GM11168 (cell line): Measurements from ENCODE around the gene RGL2.
"Not testable (repeated sequence)": the region's sequence is repeated elsewhere in the genome, so short reads cannot be mapped to it uniquely, and the experiment has no call there.

Experiments
- in situ Hi-C: fragments of 300-500 bp; cut with MboI; formaldehyde crosslinking; loops from one replicate; pipeline ENCODE4 v1.12.0; 2022; ENCODE audit warnings: low sequenced_read_pairs; ENCODE audit not compliant: unreplicated experiment

The RGL2 gene

GRCh38 chr6:33298773-33299236 is at the start of gene RGL2:
Gene RGL2, minus strand, starts transcription at chr6:33298942. Its CDS starts 332 bp downstream, at chr6:33298610.
- in situ Hi-C loops, result no loop called here

- in situ Hi-C loops, result loop anchor here (5.0 kb wide), 1 partner anchor 34 kb away; no protein-coding TSS in a partner anchor
Measured at GRCh38 chr6:33347816-33348215, 49.1 kb upstream of the RGL2 start.

GRCh38 chr6:33346972-33347371 is 48.2 kb upstream of the RGL2 start:
- in situ Hi-C loops, result loop anchor here (5.0 kb wide), 1 partner anchor 35 kb away; no protein-coding TSS in a partner anchor

GRCh38 chr6:33344701-33345697 is 46.3 kb upstream of the RGL2 start:
- in situ Hi-C loops, result loop anchor here (5.0 kb wide), 1 partner anchor 37 kb away; no protein-coding TSS in a partner anchor

GRCh38 chr6:33343953-33344611 is 45.3 kb upstream of the RGL2 start:
- in situ Hi-C loops, result no loop called here

GRCh38 chr6:33343606-33343952 is 44.8 kb upstream of the RGL2 start:
- in situ Hi-C loops, result not testable (repeated sequence)

GRCh38 chr6:33339193-33339592 is 40.5 kb upstream of the RGL2 start:
- in situ Hi-C loops, result no loop called here

- in situ Hi-C loops, result no loop called here
Measured at GRCh38 chr6:33336495-33336894, 37.8 kb upstream of the RGL2 start.

GRCh38 chr6:33335916-33336315 is 37.2 kb upstream of the RGL2 start:
- in situ Hi-C loops, result no loop called here

- in situ Hi-C loops, result no loop called here
Measured at GRCh38 chr6:33333666-33334065, 34.9 kb upstream of the RGL2 start.

- in situ Hi-C loops, result no loop called here
Measured at GRCh38 chr6:33330736-33331135, 32.0 kb upstream of the RGL2 start.

- in situ Hi-C loops, result no loop called here
Measured at GRCh38 chr6:33329058-33329457, 30.3 kb upstream of the RGL2 start.

GRCh38 chr6:33324125-33324524 is 25.4 kb upstream of the RGL2 start:
- in situ Hi-C loops, result no loop called here

- in situ Hi-C loops, result no loop called here
Measured at GRCh38 chr6:33323623-33323948, 24.8 kb upstream of the RGL2 start.

GRCh38 chr6:33321227-33321626 is 22.5 kb upstream of the RGL2 start:
- in situ Hi-C loops, result no loop called here

- in situ Hi-C loops, result no loop called here
Measured at GRCh38 chr6:33320315-33321181, 21.8 kb upstream of the RGL2 start.

- in situ Hi-C loops, result no loop called here
Measured at GRCh38 chr6:33319939-33320314, 21.2 kb upstream of the RGL2 start.

GRCh38 chr6:33318426-33319073 is 19.8 kb upstream of the RGL2 start:
- in situ Hi-C loops, result no loop called here

- in situ Hi-C loops, result no loop called here
Measured at GRCh38 chr6:33317669-33318425, 19.1 kb upstream of the RGL2 start, which contains the start of gene ZBTB22. Gene ZBTB22, minus strand, starts transcription at chr6:33317744. Its CDS starts 828 bp downstream, at chr6:33316916.
